NCI-H460 (cell line): ENCODE data around the gene HOXC11. TPM values are rescaled to one million over a fixed set of nuclear protein-coding genes. Genes with fewer than 3 reads are reported as not detected.

ENCODE experiments used
- DNase-seq: peaks from one replicate; pipeline ENCODE4 v3.0.0-alpha.2; 2016; ENCODE audit warnings: low read depth; ENCODE audit errors: extremely low read depth
- total RNA-seq: library from RNA; depleted of rRNA; stranded (reverse); fragments of >200 nt; shearing (Covaris generic); gene quantifications from 2 replicates; pipeline ENCODE4 v1.2.3, GENCODE V29; 2014

HOXC11 gene
- total RNA-seq, 1 experiment from 2014 or later: 0.42 TPM

DNA sequence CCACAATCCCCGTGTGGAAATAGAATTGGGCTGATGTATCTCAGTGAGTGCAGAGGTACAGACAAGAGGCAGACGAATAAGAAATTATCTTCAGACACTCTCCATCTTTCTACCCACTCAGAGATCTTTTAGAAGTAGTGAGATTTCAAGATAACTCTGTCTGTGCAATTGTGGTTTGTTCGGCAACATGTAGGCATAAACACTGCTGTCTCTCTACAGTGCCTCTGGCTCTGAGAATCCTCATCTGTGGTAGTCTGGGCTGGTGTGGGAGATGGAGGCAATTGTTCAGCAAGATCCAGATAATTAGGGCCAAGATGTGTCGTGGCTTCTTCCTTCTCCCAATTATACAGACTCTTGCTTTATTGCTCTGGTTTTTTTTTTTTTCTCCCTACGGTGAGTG, 31.2 kb upstream of the HOXC11 start:
- DNase-seq: no peak

GRCh38 chr12:53942467-53942997, 30.4 kb upstream of the HOXC11 start:
- no peak for DNase-seq

DNA sequence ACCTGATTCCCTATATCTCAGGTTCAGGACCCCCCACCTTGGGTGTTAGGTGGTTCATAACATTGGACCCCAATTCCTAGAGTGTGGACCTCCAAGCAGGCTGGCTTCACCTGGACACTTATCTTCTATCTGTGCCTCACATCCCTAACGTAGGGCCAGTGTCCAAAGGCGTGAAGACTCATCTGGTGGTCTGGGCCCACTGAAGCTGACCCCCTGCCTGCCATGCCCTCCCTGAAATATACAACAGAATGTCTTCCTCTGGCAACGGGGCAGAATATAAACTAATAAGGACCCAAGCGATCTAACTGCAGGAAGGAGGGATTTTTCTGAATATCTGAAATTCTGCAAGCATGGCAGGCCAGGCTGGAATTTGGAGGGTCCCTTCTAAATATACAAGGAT, 28.7 kb upstream of the HOXC11 start:
- no peak for DNase-seq

GRCh38 chr12:53944907-53945847, 27.7 kb upstream of the HOXC11 start:
- DNase-seq: no peak

DNA sequence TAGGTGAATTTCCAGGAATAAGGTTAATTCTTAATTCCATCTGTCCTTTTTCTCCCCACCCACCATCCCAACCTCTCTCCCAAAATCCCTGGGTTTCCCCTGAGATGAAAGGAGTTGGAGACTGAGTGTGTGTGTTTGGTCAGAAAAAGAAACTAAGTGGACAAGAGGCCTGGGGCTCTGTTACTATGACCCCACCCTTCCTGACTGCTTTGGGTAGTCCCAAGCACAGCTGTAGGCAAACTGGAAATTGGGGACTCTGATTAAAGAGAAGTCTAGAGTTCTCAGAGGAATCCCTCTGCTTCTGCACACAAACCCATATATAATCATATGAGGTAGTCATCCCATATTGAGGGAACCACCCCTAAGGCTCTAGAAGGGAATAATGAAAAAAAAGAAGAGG, 25.2 kb upstream of the HOXC11 start:
- DNase-seq: no peak

GRCh38 chr12:53948650-53949593, 24.0 kb upstream of the HOXC11 start:
- no peak for DNase-seq

DNA sequence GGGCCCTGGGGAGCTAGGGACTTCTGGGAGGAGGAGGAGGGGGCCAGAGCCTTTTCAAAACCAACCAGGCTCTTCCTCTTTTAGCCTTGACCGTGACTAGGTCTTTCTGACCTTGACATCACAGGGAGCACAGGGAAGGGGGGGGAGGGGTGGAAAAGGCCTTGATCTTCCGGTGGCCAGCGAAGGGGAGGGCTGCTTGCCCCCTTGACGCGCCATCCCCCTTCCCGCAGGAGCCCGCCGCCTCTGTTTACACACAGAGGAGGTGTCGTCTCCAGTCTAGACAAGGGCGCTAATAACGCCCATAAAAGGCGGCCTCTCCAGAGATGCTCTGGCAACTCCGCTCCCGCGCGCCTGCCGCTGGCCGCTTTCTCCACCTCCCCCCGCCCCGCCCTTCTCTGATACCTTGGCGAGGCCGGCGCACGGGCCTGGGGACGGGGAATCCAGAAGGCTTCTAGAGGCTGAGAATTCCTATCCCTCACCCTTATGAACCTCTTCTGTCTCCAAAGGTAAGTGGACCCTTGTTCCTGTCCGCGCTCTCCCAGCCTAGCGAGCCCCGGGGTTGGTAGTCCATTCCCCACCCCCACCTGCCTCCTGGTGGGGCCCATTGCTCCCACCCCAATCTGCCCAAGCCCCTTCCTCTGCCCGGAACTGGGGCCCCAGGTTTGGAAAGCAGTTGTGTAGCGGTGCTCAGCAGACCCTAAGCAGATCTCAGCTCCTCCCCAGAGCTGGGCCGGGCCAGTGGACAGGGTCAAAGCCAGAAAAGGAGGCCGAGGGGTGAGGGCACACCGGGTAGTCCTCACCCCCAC, 23.1 kb upstream of the HOXC11 start:
- no peak for DNase-seq

- DNase-seq: no peak
Observed at GRCh38 chr12:53950437-53950773, 22.5 kb upstream of the HOXC11 start.

DNA sequence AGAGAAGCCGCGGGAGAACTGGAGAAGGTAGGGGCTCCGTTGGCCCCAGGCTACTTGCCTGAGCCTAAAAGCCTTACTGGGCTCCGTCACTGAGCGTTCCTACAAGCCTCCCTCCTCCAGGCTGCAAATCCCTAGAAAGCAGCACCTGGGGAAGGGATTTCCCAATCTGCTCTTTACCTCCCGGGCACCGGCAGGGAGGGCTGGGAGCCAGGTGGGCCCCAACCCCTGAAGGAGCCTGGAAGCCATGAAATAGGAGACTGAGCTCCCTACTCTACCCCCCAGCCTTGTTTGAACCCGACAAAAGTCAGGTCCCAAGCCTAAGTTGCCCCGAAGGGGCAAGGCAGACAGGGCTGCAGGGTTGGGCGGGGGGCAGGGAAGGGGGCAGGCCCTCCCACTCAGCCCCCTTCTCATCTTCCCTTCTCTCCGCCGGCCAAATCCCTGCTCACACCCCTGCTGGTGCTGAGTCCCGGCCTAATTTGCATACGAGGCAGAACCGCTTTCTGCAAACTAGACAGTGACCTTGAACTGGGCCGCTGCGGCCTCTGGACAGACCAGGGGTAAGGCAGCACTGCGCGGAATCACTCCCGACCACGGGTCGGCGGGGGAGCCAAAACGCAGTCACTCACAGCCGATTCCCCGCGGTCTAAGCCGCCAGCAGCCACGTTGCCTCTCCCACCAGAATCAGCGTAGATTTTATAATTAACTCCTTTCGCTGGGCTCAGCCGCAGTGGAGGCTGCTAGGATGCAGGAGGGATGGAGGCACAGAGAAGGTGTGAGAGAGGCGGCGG, 21.9 kb upstream of the HOXC11 start:
- DNase-seq: no peak

DNA sequence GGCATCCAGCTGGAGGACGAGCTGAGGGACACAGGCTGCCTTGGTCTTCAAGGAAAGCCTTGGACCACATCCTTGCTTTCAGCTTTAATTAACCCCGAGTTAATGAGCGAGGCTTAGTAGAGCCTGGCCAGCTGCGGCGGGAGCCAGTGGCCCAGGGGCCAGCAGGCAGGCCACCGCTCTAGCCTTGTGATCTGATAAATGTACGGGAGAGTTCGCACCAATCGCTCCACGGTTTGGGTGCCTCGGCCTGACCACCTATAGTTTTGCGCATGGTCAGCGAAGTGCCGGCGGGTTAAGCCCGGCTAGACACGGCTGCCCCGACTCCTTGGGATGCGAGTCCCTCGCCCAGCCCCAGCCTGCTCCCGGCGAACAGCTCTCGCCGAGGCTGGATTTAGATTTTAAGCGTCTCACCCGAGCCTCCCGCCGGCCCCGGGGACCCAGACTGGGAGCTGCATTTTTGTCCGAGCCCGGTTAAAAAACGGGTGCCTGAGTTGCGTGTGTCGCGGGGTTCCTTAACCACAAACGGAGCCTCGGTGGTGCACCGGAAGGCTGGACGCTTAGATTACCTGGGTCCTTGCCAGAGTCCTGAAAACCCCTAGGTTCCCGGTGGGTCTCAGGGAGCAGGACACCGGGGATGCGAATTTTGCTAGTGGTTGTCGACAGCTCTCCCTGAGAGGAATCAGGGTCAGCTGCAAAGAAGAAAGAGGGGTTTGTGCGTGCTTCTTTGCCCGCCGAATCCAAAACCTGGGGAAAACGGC, 21.2 kb upstream of the HOXC11 start:
- DNase-seq: no peak

GRCh38 chr12:53952335-53952694, 20.6 kb upstream of the HOXC11 start:
- no peak for DNase-seq

DNA sequence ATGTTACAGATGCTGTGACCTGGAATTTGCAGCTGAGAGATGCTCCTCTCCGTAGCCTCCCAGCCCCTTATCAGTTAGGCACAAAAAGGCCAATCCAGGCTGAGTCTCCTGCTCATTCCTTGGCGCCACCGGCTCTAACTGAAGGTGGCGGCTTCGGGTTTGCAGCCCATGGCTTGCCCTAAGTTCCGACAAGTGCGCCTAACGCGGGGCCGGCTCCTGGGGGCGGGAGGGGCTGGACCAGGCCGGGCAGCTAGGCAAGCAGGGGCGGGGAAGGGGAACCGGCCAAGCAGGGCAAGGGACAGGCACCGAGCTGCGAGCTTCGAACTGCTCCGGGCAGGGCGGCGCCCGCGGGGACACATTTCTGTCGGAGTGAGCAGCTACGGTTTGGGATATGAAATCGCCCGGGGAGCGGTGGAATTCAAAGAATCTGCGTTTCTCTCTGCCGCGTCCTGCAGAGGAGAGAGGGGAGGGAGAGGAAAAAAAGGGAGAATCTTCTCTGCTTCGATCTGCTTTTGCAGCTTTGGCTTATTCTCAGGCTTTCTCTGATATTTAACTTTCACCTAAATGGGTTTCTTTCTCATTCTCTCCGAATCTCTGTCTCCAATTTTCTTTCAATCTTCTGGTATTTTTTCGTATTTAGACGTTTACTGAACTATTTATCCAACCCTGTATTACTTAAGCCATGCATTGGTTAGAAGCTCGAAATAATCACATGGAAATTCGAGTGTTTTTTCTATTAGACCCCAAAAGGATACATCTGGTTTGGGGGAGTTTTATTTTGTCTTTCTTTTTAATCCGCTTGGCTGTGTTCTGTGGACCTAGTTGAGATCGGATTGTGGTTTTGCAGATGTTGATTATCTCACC, 19.8 kb upstream of the HOXC11 start:
- peak; percentile 27 for DNase-seq

DNA sequence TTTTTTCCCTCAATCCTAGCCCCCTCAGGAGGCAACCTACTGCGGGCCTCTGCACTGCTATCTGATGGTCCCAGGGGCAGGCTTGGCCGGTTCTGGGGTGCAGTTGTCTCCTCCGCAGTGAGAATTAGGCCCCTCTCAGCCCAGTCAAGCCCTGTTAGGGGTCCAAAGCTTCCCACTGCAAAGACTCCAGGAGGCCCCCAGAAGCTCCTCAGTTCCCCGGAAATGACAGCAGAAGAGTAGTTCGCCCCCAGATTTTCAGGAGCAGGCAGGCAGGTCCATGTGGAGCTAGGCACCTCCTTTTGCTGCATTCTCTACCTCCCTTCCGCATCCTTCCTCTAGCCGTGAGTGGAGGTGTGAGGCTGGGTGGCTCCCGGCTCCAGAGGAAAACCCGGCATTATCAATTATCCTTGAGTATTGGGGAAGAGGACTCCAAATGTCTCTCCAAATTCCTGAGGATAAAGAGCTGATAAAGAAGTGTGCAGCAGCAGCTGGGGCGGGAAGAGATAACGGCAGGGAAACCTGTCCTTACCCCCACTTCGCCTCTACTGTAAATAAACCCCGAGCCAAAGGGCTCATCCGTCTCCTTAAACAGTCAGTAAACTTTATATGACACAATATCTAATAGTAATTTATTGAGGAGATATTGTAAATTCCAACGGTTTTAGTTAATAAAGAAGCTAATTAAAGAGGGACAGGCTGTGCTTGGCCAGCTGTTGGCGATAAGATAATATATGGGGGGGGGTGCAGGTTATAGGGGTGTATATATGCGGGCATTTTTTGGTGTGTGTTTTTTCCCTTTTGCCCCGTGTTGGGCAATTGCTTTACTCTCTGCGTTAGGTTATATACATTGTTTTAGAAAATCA, 18.9 kb upstream of the HOXC11 start:
- no peak for DNase-seq

- DNase-seq: no peak
Observed at GRCh38 chr12:53954694-53955035, 18.3 kb upstream of the HOXC11 start, which contains the start of gene HOXC12. Gene HOXC12 (plus strand): TSS chr12:53954903. CDS start chr12:53954930, 27 bp downstream.

- no peak for DNase-seq
Observed at GRCh38 chr12:53955036-53955775, 17.7 kb upstream of the HOXC11 start.

GRCh38 chr12:53955776-53956250, 17.1 kb upstream of the HOXC11 start:
- DNase-seq: no peak
